Activated CD4-positive, alpha-beta memory T cell treated with anti-CD3 and anti-CD28 coated beads for 36 hours (primary cell): ENCODE measurements around the gene KAZN. TPM values are rescaled to one million over a fixed set of nuclear protein-coding genes. Genes with fewer than 3 reads are reported as not detected.

Experiments used
- CTCF ChIA-PET: fragments of 350-600 bp; sonication (Branson Sonifier 250); formaldehyde crosslinking; loops from one replicate; lab custom pipeline; 2021; ENCODE audit warnings: antibody characterized with exemption, inconsistent platforms; lab: Charles Lee
- POLR2A ChIA-PET: fragments of 350-600 bp; sonication (Branson Sonifier 250); formaldehyde crosslinking; loops from one replicate; lab custom pipeline; 2021; ENCODE audit warnings: antibody characterized with exemption; lab: Charles Lee
- DNase-seq: peaks from one replicate; pipeline ENCODE4 v3.0.0-alpha.2; 2020
- H3K27ac Mint-ChIP-seq: one replicate; pipeline ENCODE4 v1.8.0; 2021; ENCODE audit warnings: mixed read lengths
- H3K27me3 Mint-ChIP-seq: one replicate; pipeline ENCODE4 v1.8.0; 2021; ENCODE audit warnings: mixed read lengths
- H3K36me3 Mint-ChIP-seq: one replicate; pipeline ENCODE4 v1.8.0; 2021; ENCODE audit warnings: mixed read lengths
- H3K4me1 Mint-ChIP-seq: one replicate; pipeline ENCODE4 v1.8.0; 2021; ENCODE audit warnings: low read depth, mixed read lengths
- H3K4me3 Mint-ChIP-seq: one replicate; pipeline ENCODE4 v1.8.0; 2021; ENCODE audit warnings: mild to moderate bottlenecking, mixed read lengths
- H3K9me3 Mint-ChIP-seq: one replicate; pipeline ENCODE4 v1.8.0; 2021; ENCODE audit warnings: mixed read lengths
- intact Hi-C: fragments of 100-400 bp; cut with micrococcal nuclease; formaldehyde crosslinking; loops from one replicate; pipeline ENCODE4 v1.15.1; 2023
- total RNA-seq, 2 experiments: library from RNA; stranded (reverse); gene quantifications; one replicate each; pipeline ENCODE4 v1.2.3, GENCODE V29; 2021

The KAZN gene
- total RNA-seq, 2 experiments from 2014 or later: 0.31 to 0.33 TPM

DNA sequence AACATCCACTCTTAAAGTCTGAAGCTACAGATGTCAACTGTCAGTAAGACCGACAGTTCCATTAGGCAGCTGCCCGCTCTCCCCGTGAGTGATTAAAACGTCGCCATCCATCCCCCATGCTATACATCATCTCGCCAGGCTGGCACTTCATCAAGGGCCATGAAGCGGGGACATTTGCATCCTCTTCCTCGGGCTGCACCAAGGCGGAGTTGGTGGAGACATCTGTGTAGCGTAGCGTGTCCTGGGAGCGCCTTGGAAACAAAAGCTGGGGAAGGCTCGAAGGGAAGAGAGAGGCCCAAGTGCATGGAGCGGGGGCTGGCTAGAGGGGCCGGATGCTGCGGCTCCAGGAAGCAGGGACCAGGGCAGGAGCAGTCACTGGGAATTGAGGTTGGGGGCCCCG is 250.1 kb downstream of the KAZN start:
- H3K27me3 Mint-ChIP-seq: peaks cover 2% of the 10 kb centered on the region

DNA sequence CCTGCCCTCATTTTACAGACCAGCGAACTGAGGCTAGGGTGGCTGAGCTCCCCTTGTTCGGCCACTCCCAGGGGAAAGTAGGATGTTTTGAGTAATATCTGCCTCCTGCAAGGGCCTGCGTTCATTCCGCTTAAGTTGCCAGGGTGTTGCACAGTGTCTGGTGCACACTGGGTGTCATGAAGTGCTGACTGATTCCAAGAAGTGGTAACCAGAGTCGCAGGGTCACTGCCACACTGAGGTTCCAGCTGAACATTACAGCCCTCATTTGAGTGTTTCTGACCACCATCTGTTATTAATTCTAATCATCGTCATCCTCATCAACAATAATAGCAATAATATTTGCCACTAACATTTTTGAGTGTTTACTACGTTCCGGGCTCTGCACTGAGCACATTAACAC is 250.6 kb downstream of the KAZN start:
- Mint-ChIP-seq H3K27ac (no peak overlapping the region), H3K4me1 (no peaks in the 10 kb centered on the region), H3K9me3 (no peaks in the 10 kb centered on the region), H3K27me3 (peaks cover 2% of the 10 kb centered on the region), H3K36me3 (no peaks in the 10 kb centered on the region), H3K4me3 (no peak overlapping the region)
- POLR2A ChIA-PET: no interaction called here
- intact Hi-C loops: no loop called here
- DNase-seq: no peak
- CTCF ChIA-PET: no interaction called here

More for the DNA sequence above, 250.1 kb downstream of the KAZN start:
- Mint-ChIP-seq H3K4me1 (no peaks in the 10 kb centered on the region), H3K27ac (no peak overlapping the region), H3K4me3 (no peak overlapping the region), H3K36me3 (no peaks in the 10 kb centered on the region), H3K9me3 (no peaks in the 10 kb centered on the region)
- POLR2A ChIA-PET: no interaction called here
- DNase-seq: no peak
- intact Hi-C loops: no loop called here
- CTCF ChIA-PET: no interaction called here

DNA sequence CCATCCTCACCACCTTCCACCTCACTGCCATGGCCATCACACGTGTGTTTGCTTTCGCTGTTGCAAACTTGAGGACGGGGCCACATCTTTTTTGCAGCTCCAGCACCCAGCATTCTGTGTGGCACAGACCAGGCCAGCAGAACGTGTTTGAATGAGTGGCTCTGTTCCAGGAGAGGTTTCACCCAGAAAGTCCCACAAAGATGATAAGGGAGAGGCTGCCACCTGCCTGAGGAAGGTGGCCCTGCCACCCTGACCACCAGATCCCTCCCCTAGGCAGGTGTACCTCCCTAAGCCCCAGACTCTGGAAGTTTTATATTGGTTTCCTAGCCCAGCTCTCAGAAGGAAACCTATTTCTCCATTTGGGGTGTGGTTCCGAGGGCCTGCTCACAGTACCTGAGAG is 252.1 kb downstream of the KAZN start:
- H3K27me3 Mint-ChIP-seq: no peaks in the 10 kb centered on the region
- intact Hi-C loops: no loop called here
- H3K4me1 Mint-ChIP-seq: no peaks in the 10 kb centered on the region
- H3K9me3 Mint-ChIP-seq: no peaks in the 10 kb centered on the region
- H3K4me3 Mint-ChIP-seq: no peak overlapping the region
- ChIA-PET POLR2A (no interaction called here), CTCF (no interaction called here)
- no peak for DNase-seq
- H3K27ac Mint-ChIP-seq: no peak overlapping the region
- H3K36me3 Mint-ChIP-seq: no peaks in the 10 kb centered on the region

DNA sequence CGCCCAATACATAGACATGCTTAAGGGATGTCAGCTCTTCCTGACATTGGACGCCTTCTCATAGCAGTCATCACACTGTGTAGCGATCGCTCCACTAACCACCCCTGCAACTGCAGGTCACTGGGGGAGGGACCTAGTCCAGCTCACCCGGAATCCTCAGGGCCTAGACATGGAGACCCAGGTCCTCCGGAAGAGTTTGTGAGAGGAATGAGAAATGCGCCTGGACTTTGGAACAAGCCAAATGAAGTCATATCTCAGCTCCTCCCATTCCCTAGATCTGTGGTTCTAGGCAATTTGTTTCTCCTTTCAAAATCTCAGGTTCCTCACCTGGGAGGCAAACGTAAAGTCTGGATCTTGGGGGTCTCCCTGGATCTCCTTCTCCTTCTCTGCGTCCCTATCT is 253.3 kb downstream of the KAZN start:
- DNase-seq: no peak
- ChIA-PET CTCF (no interaction called here), POLR2A (no interaction called here)
- H3K9me3 Mint-ChIP-seq: no peaks in the 10 kb centered on the region
- H3K4me1 Mint-ChIP-seq: no peaks in the 10 kb centered on the region
- H3K36me3 Mint-ChIP-seq: no peaks in the 10 kb centered on the region
- H3K27ac Mint-ChIP-seq: no peak overlapping the region
- no peak overlapping the region for H3K4me3 Mint-ChIP-seq
- H3K27me3 Mint-ChIP-seq: no peaks in the 10 kb centered on the region
- intact Hi-C loops: no loop called here

DNA sequence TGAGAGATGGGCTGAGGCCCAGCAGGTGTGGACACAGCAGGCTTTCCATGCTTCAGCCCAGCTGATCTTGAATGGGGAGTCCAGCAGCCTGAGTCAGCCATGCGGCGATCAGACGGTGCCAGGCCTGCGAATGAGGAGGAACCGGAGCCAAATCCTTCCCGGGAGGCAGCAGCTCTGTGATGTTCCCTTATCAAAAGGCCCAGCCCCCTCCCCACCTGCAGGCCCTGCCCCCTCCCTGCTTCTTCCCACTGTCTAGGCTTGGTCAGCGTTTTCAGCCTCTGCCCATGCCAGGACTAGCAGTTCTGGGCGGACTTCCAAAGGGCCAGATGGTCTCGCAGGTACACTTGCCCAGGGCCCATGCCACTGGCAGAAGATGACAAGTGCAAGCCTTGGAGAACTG is 253.8 kb downstream of the KAZN start:
- no peak for DNase-seq
- Mint-ChIP-seq H3K36me3 (no peaks in the 10 kb centered on the region), H3K4me3 (no peak overlapping the region), H3K27me3 (no peaks in the 10 kb centered on the region), H3K27ac (no peak overlapping the region), H3K9me3 (no peaks in the 10 kb centered on the region), H3K4me1 (no peaks in the 10 kb centered on the region)
- intact Hi-C loops: no loop called here
- POLR2A ChIA-PET: no interaction called here
- CTCF ChIA-PET: no interaction called here

DNA sequence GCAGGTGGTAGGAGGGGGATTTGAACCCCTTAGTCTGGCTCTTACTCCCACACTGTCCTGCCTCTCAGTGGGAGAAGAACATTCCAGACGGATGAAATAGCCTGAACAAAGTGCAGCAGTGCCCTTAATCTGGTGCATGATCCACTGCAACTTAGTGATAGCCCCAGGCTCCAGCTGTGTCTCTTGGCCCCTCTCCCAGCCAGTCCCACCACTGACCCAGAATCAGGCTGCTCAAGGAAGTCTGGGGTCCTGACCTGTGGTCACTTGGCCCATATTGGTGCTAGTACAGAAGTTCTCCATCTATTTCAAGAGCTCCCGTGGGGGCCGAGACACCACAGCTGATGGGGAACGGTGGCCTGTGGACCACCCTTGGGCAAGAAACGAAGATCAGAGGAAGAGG is 255.0 kb downstream of the KAZN start:
- Mint-ChIP-seq H3K27ac (no peak overlapping the region), H3K36me3 (no peaks in the 10 kb centered on the region), H3K4me1 (no peaks in the 10 kb centered on the region), H3K4me3 (no peak overlapping the region), H3K27me3 (no peaks in the 10 kb centered on the region), H3K9me3 (no peaks in the 10 kb centered on the region)
- ChIA-PET POLR2A (no interaction called here), CTCF (no interaction called here)
- intact Hi-C loops: no loop called here
- no peak for DNase-seq

DNA sequence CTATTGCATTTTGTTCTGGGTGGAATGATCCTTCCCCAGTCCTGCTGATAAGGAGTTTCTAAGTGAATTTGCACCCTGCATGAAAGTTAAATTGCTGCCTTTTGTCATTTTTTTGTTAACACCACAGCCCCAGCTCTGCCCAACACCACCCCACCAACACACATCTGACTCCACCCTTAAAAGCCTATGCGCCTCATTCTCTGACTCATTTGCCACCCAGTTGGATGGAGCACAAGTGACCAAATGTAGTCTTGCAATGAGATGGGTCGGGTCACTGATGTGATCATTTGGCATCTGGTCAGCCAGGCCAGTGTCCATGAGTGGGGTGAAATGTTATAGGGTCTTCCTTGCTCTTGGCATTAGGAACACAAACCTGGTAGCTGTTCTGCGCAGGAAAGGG is 256.8 kb downstream of the KAZN start:
- ChIA-PET POLR2A (no interaction called here), CTCF (no interaction called here)
- no peak overlapping the region for H3K27ac Mint-ChIP-seq
- H3K4me3 Mint-ChIP-seq: no peak overlapping the region
- intact Hi-C loops: no loop called here
- DNase-seq: no peak
- peaks cover 3% of the 10 kb centered on the region for H3K27me3 Mint-ChIP-seq
- no peaks in the 10 kb centered on the region for H3K9me3 Mint-ChIP-seq
- no peaks in the 10 kb centered on the region for H3K4me1 Mint-ChIP-seq
- no peaks in the 10 kb centered on the region for H3K36me3 Mint-ChIP-seq

DNA sequence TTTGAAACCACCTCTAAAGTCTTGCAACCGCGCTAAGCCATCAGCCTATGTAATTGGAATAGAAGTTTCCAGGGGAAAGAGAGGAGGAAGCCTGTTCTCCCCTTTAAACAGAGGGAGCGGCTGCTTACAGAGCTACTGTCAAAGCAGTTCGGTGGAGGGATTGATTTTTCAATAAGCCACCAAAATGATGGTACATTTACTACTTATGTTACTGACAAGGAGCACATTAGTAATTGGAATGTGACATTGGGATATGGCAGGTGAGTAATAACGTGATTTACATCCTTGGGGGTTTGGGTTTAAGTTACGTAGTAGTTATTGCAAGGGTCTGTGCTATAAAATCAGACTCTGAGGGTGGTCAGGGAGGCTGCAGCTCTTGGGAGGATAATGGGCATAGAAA is 257.3 kb downstream of the KAZN start:
- intact Hi-C loops: no loop called here
- Mint-ChIP-seq H3K9me3 (no peaks in the 10 kb centered on the region), H3K36me3 (no peaks in the 10 kb centered on the region), H3K27me3 (peaks cover 3% of the 10 kb centered on the region), H3K27ac (no peak overlapping the region), H3K4me1 (no peaks in the 10 kb centered on the region), H3K4me3 (no peak overlapping the region)
- ChIA-PET POLR2A (no interaction called here), CTCF (no interaction called here)
- DNase-seq: no peak

DNA sequence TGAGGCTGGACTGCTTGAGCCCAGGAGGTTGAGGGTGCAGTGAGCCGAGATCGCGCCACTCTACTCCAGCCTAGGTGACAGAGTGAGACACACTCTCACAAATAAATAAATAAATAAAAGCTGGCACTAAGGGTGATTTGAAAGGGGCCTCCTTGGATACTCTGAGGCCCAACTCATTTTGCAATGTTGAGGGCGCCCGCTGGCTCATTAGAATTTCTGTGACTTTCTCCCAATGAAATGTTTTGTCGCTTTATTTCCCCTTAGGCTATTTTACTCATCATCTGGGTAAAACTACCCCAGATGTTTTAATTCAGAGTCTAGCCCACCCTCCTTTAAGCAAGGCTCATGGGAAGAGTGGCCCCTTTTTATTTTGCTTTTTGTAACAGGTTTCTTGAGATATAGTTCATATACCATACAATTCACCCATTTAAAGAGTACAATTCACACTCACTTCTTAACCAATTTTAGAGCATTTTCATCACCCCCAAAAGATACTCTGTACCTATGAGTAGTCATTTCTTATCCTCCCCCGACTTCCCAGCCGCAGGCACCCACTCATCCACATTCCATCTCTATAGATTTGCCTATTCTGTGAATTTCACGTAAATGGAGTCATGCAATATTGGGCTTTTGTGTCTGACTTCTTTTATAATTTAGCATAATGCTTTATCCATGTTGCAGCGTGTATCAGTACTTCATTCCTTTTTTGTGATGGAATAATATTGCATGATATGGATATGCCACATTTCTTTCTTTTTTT is 259.1 kb downstream of the KAZN start:
- Mint-ChIP-seq H3K27ac (no peak overlapping the region), H3K27me3 (peaks cover 9% of the 10 kb centered on the region), H3K4me1 (no peaks in the 10 kb centered on the region), H3K9me3 (no peaks in the 10 kb centered on the region), H3K36me3 (no peaks in the 10 kb centered on the region), H3K4me3 (no peak overlapping the region)
- intact Hi-C loops: no loop called here
- CTCF ChIA-PET: no interaction called here
- DNase-seq: no peak
- POLR2A ChIA-PET: no interaction called here

DNA sequence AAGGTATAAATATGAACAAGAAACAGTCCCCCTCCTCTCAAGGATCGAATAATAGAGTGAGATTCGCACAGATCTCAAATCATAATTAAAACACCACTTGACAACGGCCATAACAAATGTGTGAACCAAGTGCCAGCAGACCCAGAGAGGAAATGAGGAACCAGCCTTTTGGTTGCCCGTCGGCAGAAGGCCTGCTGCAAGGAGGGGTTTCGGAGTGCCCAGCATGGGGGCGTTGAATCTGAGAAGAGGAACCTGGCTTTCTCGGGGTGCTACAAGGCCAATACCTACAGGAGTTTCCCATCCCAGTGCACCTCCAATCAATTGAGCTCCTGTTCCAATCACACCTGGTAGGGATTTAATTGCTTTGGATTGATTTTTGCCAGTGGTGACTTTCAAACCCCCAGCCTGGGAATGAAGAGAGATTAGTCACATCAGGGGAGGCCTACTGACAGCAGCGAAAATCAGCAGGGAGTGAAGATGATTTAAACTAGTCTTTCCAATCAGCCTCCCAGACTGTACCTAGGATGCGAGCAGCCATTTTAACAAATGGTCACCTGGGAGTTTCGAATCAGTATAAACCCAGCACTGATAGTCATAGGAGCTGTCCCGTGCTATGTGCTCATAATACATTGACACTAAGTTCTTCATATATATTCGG is 263.8 kb downstream of the KAZN start:
- ChIA-PET POLR2A (no interaction called here), CTCF (no interaction called here)
- Mint-ChIP-seq H3K27me3 (peaks cover 15% of the 10 kb centered on the region), H3K27ac (no peak overlapping the region), H3K9me3 (no peaks in the 10 kb centered on the region), H3K4me3 (no peak overlapping the region), H3K36me3 (no peaks in the 10 kb centered on the region), H3K4me1 (no peaks in the 10 kb centered on the region)
- no peak for DNase-seq
- intact Hi-C loops: no loop called here

DNA sequence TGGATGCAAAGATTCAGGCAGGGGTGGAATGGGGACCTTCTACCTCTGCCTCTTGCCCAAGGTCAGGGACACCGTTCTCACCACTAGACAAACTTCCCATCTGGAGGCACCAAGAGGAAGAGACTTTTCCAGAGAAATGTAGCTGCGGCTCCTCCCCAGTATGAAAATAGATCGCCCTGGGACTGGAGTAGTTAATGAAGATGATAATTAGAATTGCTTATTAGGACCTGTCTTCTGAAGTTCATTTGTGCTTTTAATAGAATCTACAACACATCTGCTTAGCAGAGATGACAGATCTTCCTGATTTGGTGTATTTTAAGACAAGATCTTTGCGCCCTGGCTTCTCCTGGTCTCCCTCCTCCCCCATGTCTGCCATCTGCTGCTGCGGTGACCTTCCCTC is 266.6 kb downstream of the KAZN start:
- intact Hi-C loops: no loop called here
- H3K4me3 Mint-ChIP-seq: no peak overlapping the region
- no peaks in the 10 kb centered on the region for H3K4me1 Mint-ChIP-seq
- ChIA-PET POLR2A (no interaction called here), CTCF (no interaction called here)
- no peaks in the 10 kb centered on the region for H3K9me3 Mint-ChIP-seq
- H3K27ac Mint-ChIP-seq: no peak overlapping the region
- DNase-seq: no peak
- peaks cover 12% of the 10 kb centered on the region for H3K27me3 Mint-ChIP-seq
- H3K36me3 Mint-ChIP-seq: no peaks in the 10 kb centered on the region

DNA sequence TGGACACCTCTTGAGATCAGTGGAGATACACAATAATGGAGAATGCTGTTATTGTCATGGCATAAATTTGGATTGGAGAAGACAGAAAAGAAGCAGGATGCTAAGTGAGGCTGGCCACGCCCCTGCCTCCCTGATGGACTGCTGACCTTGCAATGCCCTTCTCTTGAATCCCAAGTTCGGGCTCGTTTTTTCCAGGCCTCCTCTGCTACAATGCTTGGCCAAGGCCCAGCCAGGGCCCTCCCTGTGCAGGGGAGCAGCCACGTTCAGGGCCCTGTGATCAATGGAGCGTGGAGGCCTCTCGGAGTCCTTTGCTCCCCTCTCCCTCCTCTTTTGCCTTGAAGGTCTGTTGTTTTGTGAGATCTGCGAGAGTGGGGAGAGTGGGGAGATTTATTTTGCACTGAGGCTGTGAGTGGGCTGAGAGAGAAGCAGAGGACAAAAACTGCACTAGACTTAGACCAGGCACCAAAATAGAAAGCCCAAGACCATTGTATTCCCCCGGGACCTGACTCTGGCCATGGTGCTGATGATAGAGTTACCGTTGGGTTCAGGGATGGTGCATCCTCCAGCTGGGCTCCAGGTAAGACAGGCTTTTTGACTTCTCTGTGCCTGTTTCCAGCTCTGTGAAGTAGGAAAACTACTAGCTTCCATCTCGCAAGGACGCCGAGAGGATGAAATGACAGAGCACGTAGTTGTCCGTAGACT is 268.6 kb downstream of the KAZN start:
- POLR2A ChIA-PET: no interaction called here
- no peak overlapping the region for H3K27ac Mint-ChIP-seq
- peaks cover 13% of the 10 kb centered on the region for H3K27me3 Mint-ChIP-seq
- H3K4me1 Mint-ChIP-seq: no peaks in the 10 kb centered on the region
- no peaks in the 10 kb centered on the region for H3K36me3 Mint-ChIP-seq
- H3K4me3 Mint-ChIP-seq: no peak overlapping the region
- CTCF ChIA-PET: no interaction called here
- no peaks in the 10 kb centered on the region for H3K9me3 Mint-ChIP-seq
- intact Hi-C loops: no loop called here
- DNase-seq: no peak
